HFFc6 (cell line): ENCODE measurements around the gene FRMPD3. TPM values are rescaled to one million over a fixed set of nuclear protein-coding genes. Genes with fewer than 3 reads are reported as not detected.

ENCODE experiments used
- DNase-seq: peaks from one replicate; pipeline ENCODE4 v3.0.0-alpha.2; 2018
- H3K27ac Mint-ChIP-seq: 2 replicates; pipeline ENCODE4 v1.8.0; 2020; ENCODE audit warnings: mild to moderate bottlenecking, mixed read lengths
- H3K27me3 Mint-ChIP-seq: 2 replicates; pipeline ENCODE4 v1.8.0; 2021; ENCODE audit warnings: mild to moderate bottlenecking, moderate library complexity, mixed read lengths; ENCODE audit not compliant: insufficient read depth
- H3K36me3 Mint-ChIP-seq: 2 replicates; pipeline ENCODE4 v1.8.0; 2021; ENCODE audit warnings: low read depth, mixed read lengths
- H3K4me1 Mint-ChIP-seq: 2 replicates; pipeline ENCODE4 v1.8.0; 2020; ENCODE audit warnings: low read depth, mixed read lengths
- H3K4me3 Mint-ChIP-seq: 2 replicates; pipeline ENCODE4 v1.8.0; 2020; ENCODE audit warnings: mild to moderate bottlenecking, moderate library complexity, mixed read lengths
- H3K9me3 Mint-ChIP-seq: 2 replicates; pipeline ENCODE4 v1.8.0; 2020; ENCODE audit warnings: mild to moderate bottlenecking, mixed read lengths
- CTCF ChIP-seq: fragments of 200-600 bp; sonication (generic); IDR thresholded peaks from 2 replicates; pipeline ENCODE4 v1.5.0; 2021; ENCODE audit warnings: antibody characterized with exemption, mild to moderate bottlenecking
- long read RNA-seq: library from polyadenylated mRNA; unstranded; transcript quantifications from one replicate; pipeline ENCODE4 v2.0.0, GENCODE V29; 2019
- total RNA-seq, 6 experiments: library from RNA; stranded (reverse); fragmentation: NEBNext Ultra II Directional; extraction: Animal tissue kit (Norgen Biotek cat#: 25700); gene quantifications; 2 replicates in 1 of 6; 3 replicates in 5 of 6; pipeline ENCODE4 v1.2.3, GENCODE V29; 2021

FRMPD3 gene
- total RNA-seq = under 1 TPM in 5 of 6 experiments, not detected in 1; 0.02 to 0.10 (median 0.05) TPM
- long read RNA-seq = 0 reads

- no peak for TF ChIP-seq CTCF
- Mint-ChIP-seq H3K4me1 (no peaks in the 10 kb centered on the region), H3K9me3 (no peaks in the 10 kb centered on the region), H3K4me3 (peak within 1 kb of the TSS; percentile 56; the same call in 1 of the 2 replicates), H3K27me3 (peaks cover 27% of the 10 kb centered on the region), H3K27ac (no peak within 1 kb of the TSS), H3K36me3 (no peaks in the 10 kb centered on the region)
- DNase-seq = no peak
Observed at GRCh38 chrX:107448998-107449835, at the start of gene FRMPD3. Gene FRMPD3 (plus strand): TSS chrX:107449652. CDS start chrX:107526589, 76,937 bp downstream.

- Mint-ChIP-seq H3K27ac (no peak overlapping the region), H3K27me3 (peaks cover 10% of the 10 kb centered on the region; the same call in 1 of the 2 replicates), H3K4me3 (no peak overlapping the region), H3K4me1 (no peaks in the 10 kb centered on the region), H3K9me3 (peaks cover 5% of the 10 kb centered on the region; the same call in 1 of the 2 replicates), H3K36me3 (no peaks in the 10 kb centered on the region)
- no peak for TF ChIP-seq CTCF
- DNase-seq = no peak
Observed at GRCh38 chrX:107420571-107420970, 28.9 kb upstream of the FRMPD3 start.

- Mint-ChIP-seq H3K27me3 (peaks cover 10% of the 10 kb centered on the region; the same call in 1 of the 2 replicates), H3K4me1 (no peaks in the 10 kb centered on the region), H3K36me3 (no peaks in the 10 kb centered on the region), H3K27ac (no peak overlapping the region), H3K9me3 (peaks cover 5% of the 10 kb centered on the region; the same call in 1 of the 2 replicates), H3K4me3 (no peak overlapping the region)
- TF ChIP-seq CTCF = no peak
- DNase-seq = no peak
Observed at GRCh38 chrX:107421337-107421861, 28.1 kb upstream of the FRMPD3 start.

- peak; percentile 14 for DNase-seq
- H3K36me3 Mint-ChIP-seq = no peaks in the 10 kb centered on the region
- peaks cover 5% of the 10 kb centered on the region; the same call in 1 of the 2 replicates for H3K9me3 Mint-ChIP-seq
- H3K4me3 Mint-ChIP-seq = no peak overlapping the region
- TF ChIP-seq CTCF = peak; percentile 65
- H3K27ac Mint-ChIP-seq = no peak overlapping the region
- no peaks in the 10 kb centered on the region for H3K4me1 Mint-ChIP-seq
- H3K27me3 Mint-ChIP-seq = peaks cover 7% of the 10 kb centered on the region
Observed at GRCh38 chrX:107429090-107429489, 20.4 kb upstream of the FRMPD3 start.

GRCh38 chrX:107440187-107440586, 9.3 kb upstream of the FRMPD3 start:
- H3K4me3 Mint-ChIP-seq = no peak overlapping the region
- H3K36me3 Mint-ChIP-seq = no peaks in the 10 kb centered on the region
- H3K4me1 Mint-ChIP-seq = no peaks in the 10 kb centered on the region
- peaks cover 13% of the 10 kb centered on the region for H3K27me3 Mint-ChIP-seq
- H3K27ac Mint-ChIP-seq = no peak overlapping the region
- no peak for TF ChIP-seq CTCF
- DNase-seq = no peak
- H3K9me3 Mint-ChIP-seq = no peaks in the 10 kb centered on the region
